Retina (tissue), 1 donor: Measurements from ENCODE around the gene C17orf75.

Experiments
- DNase-seq: peaks from one replicate; pipeline ENCODE4 v3.0.0-alpha.2; 2016

C17orf75 gene

DNA sequence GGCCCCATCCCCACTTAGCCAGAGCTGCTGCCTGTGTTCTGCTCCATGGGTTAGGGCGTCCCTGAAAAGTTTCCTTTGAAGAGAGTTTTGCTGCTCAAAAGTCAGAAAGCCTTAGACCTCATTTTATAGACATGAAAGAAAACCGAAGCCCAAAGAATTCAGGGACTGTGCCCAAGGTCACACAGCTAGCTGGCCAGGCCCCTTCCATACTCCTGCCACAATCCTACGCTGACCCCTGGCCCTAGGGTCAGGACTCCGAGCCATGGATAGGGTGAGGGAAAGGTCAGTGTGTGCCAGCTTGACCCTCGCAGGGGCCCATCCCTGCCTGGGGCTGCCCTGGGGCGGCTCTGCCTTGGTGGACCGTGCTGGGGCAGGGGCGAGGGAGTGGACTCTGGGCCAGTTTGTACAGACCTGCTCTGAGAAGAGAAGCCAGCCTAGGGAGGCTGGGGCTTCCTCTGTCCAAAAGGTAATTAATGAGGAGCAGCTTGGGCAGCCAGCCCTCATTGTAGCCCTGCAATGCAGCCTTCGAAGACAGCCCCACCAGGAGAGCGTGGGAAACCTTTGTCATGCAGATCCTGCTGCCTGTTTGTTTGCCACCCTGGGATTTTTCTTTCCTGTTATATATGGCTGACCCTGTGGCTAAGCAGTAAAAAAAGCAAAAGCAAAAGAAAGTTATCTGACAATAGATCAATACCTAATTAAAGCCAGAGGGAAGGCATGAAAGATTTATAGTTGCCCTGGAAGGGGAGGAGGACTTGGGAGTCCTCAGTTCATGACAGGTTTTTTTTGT is 38.9 kb downstream of the C17orf75 start:
- peak; percentile 50 for DNase-seq

DNA sequence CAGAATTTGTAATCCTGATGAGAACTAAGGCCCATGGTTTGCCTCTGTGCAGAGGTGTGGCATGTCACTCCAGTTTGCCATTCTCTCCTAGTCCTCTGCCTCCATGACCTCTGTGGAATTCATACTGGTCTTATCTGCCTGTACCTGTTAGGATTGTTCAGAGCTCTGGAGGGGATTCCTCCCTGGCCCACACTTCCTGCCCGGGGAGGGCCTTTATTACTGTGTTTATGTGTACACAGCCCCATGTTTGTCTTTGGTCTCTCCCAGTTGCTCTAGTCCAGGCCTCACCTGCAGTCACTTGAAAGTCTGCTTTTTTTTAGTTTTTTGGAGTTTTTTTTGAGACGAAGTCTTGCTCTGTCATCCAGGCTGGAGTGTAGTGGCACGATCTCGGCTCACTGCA is 39.9 kb downstream of the C17orf75 start:
- DNase-seq = no peak

DNA sequence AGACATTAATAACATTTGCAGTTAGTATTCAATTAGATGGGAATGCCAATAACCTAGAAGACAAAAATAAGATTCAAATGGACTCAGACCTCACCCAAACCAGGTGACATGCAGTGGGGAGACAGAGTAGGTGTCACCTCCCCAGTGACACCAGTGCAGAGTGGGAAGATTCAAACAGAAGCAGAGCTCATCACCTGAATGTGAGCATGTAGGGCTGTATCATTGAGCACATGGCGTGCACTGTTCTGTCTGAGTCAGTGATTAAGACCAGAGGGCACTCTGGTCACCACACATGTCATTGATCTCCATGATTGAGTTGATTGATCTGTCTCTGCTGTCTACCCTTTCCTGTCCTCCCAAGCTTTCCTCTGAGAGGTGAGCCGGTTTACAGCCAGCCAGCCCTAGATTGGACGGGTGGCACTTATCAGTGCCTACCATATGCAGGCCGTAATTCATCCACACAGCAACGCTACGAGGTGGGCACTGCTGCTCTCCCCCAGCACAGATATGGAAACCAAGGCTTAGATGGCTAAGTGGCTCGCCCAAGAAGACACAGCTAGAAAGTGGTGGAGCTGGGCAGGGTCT is 42.3 kb downstream of the C17orf75 start:
- DNase-seq = no peak

DNA sequence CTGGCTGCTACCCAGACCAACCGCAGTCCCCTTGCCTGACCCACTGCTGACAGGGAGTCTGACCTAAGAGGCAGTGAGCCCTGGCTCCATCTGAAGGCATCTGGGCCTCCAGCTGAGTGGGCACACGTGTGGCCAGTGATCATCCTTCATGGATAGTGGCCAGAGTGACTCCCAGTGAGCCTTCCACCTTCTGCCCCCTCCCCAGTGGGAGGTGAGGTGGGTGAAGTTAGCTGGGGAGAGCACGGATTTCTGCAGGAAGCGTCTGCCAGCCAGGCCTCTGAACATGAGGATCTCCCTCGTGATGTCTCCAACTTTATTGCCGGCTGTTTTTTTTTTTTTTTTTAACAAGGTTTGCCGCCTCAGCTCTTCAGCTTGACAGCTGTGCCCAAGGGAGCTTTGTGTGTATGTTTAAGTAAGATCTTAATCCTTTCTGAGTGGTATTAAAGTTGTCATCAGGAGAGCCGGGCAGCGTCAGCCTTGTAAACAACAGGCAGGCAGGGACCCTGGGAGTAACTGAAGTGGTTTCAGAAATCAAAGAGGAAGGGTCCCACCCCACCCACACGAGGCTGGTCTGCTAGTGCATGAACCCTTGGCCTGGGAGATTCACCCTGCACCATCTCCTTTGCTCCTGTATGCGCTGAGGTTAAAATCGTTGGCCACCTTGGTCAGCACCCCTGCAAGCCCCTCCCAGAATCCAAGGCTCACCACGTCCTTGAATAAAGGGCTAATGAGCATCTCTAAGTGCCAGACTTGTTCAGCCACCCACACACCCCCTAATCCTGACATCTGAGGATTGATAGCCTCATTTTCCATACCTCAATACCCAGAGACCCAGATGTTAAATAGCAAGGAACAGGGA is 43.0 kb downstream of the C17orf75 start:
- DNase-seq = peak; percentile 80

DNA sequence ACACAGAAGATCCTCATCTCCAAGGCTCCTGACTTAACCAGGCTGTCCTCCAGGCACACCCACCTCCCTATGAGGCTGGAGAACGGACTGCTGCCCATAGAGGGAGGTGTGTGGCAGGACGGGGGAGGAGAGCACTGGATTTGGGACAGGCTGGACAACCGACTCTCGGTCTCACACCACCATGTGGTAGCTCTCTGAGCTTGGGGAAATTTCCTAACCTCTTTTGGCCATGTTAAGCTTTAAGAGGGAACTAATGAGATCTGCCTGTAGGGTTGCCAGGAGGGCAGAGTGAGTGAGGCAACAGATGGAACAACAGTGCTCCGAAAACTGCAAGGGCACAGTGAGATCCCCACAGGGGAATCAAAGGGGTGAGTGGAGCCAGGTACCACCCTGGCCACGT is 43.7 kb downstream of the C17orf75 start:
- no peak for DNase-seq

DNA sequence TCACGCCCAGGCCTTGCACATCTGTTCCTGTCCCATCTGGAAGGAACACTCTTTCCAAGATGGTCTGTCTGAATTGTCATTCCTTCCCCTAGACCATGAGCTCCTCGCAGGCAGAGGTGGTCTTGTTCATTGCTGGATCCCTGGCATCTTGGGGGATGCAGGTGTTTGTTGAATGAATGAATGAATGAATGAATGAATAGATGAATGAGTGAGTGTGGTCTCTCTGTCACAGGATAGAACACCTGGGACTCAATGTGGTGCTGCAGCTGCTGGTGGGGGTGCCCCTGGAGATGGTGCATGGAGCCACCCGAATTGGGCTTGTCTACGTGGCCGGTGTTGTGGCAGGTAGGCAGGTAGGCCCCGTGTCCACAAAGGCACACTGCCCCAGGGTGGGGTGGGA is 44.1 kb downstream of the C17orf75 start:
- no peak for DNase-seq

DNA sequence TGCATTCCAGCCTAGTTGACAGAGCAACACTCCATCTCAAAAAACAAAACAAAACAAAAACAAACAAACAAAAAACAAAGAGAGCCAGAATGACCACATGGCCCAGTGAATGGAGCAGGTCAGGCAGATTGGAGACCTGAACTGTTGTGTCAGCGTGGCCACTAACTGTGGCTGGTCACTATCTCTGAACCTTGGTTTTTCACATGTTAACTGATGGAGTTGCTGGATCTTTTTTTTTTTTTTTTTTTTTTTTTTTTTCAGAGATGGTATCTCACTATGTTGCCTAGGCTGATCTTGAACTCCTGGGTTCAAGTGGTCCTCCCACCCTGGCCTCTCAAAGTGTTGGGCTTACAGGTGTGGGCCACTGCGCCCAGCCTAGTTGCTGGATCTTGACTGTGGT is 44.5 kb downstream of the C17orf75 start:
- DNase-seq = no peak

DNA sequence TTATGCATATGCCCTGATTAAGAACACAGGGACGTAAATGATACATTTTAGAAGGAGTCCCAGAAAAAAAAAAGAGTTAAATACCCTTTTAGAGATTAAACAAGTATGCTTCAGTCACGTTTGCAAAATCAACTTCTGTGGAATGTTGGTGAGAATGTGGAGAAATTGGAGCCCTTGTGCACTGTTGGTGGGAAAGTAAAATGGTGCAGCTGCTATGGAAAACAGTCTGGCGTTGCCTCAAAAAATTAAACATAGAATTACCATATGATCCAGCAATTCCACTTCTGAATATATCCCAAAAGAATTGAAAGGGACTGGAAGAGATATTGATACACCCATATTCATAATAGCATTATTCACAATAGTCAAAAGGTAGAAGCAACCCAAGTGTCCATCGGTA is 49.9 kb downstream of the C17orf75 start:
- no peak for DNase-seq

DNA sequence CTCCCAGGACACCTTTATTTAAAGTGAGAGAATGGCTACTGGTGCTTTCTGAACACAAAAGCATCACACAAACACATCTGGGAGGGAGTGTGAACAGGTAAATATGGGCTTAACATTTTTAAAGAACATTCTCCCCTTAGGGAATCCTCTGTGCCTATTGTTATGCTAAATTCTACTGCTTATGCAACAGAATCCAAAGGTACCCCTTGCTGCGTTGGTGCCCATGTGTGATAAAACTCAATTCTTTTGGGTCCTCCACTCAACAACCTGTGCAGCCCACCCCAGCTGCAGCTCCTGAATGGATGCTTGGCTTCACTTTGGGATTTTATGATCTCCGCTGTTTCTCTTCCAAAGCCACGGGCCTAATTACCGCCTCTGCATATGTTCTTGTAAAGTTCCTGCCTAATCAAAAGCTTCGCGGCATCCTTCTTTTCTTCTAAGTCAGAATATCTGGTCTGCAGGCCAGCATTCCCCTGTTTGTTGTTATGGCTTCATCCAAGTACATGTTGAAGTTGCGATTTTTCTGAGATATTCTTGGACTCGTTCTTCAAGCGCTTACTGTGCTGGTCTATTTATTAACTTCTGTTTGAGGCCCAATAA is 52.4 kb downstream of the C17orf75 start:
- DNase-seq = no peak

DNA sequence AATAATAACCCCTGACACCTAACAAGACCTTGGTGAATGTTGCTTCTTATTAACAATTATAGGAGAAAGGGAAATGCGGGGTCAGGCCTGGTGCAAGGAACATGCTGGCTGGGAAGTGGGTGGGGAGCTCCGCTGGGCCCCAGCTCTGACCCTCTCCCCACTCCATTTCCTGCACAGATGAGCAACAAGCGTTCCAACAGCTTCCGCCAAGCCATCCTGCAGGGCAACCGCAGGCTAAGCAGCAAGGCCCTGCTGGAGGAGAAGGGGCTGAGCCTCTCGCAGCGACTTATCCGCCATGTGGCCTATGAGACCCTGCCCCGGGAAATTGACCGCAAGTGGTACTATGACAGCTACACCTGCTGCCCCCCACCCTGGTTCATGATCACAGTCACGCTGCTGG is 53.4 kb downstream of the C17orf75 start:
- DNase-seq = no peak

DNA sequence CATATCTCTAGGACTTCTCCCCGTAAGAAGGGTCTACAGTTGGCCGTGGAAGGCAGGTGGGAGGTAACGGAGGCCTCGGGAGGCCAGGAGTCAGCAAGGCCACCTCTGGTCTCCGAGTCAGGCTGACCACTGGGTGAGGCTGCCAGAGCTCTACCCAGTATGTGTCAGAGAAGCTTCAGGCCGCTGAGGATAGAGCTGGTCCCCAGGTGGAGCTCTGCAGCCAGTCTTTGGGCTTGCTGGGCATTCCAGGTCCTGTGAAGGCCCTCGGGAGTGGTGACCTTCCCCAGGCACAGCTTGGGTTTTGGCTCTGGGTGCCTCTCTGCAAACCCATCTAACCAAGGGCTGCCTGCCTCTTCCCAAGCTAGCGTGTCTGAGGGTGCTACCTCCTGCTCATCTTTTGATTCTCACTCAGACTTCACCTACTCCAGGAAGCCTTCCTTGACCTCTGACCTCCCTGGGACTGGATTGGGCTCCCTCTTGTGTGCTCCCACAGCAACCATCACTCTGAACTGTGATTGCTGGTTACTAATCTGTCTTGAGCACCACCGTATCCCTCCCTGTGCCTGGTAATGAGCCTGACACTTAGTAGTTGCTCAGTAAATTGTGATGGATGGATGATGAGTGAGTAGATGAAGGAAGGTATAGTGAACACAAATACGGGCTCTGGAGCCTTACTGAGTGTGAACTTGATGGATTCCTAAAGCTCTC is 54.0 kb downstream of the C17orf75 start:
- DNase-seq = no peak

DNA sequence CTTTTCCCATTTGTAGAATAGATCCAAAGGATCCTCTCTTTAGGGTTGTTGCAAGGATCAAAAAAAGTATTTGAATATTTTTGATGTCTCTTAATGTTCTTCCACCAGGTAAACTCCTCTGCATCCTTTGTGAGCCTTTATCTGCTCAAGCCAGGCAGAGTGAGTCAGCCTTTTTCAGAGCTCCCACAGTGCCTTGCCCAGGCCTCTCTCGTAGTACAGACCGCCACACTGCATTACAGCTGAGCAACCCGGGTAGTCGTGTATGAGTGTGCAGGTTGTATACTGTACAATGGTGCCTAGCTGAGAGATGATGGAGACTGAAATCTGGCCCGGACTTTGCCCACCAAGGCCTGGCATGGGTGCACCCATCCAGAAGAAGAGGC is 55.5 kb downstream of the C17orf75 start:
- no peak for DNase-seq

DNA sequence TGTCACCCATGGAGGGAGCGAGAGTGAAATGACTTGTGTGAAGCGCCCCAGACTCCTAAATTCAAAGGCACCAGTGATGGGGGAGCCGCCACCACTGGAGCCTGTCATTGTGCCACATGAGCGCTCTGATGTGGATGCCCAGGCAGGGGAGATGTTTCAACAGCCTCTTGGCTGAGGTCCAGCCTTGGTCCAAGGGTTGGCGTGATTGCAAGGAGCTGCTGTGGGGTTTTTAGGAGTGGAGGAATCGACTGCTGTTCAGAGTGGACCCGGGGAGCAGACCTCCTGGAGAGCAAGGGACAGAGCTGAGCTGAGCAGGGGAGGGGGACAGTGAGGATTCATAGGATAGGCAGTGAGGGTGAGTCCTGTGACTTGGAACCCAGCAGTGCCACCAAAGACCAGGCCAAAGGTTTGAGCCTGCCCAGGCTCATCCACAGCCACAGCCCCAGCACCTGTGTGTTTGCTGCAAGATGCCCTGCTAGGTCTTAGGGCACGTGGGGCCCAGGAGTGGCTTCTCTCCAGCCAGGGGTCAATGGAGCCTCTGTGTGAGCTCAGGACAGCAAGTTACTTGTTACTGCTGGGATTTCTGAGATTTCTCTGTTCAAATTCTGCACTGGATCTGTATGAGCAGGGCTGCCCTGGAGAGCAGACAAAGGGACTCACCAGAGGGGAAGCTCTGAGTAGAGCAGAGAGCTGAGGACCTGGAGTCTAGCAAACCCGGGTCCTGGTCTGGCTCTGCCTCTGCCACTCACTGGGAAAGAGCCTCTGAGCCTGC is 56.0 kb downstream of the C17orf75 start:
- no peak for DNase-seq

DNA sequence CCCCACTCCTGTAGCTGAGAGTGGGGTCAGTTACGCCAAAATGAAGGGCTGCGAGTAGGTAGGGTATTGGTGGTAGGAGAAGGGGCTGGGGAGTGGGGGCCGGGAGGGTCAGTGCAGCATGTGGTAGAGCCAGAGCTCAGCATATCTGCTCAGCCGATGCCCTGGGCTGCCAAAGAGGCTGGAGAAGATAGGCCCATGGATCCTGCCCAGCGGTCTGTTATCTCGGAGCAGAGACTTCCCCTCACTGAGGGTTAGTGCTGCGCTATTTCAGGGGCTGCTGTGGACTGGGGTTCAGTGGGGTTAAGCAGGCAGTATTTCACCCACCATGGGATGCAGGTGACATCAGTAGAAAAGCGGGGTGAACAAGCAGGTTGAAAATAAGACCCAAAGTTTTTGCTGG is 56.7 kb downstream of the C17orf75 start:
- no peak for DNase-seq

DNA sequence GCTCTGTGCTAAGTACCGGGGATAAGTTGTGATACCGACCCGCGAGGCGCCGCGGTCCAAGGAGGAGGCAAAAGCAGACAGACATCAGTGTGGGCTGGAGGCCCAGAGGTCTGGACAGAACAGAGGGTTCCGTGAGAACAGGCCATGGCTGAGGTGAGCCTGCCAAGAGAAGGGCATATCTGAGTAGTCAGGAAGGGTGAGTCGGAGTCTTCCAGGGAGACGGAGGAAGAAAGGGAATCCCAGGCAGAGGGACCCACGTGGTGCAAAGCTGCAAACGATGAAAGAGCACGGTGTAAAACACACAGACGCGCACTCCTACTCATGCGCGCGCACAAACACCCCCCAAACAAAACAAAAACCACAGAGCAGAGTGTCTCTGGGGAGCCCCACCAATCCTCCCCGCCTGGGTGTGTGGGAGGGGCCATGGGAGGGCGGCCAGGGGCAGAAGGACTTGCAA is 58.2 kb downstream of the C17orf75 start:
- no peak for DNase-seq

DNA sequence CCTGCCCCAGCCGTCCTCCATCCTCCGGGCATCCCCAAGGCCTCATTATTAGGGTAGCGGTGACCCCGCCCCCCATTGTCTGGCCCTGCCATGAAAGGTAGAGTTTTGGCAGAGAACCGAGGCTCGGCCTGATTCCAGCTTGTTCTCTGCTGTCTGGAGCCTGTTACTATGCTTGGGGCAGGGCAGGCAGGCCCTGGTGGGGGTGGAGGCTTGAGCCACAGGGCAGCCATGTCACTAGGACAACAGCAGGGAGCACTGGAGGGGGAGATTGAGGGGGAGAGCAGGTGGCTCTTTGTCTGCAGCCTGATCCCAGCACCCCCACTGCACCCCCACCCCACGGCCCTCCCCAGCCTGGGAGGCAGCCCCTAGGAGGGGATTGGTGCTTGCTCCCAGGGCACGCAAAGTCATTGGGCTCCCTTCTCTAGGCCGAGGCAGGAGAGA is 60.9 kb downstream of the C17orf75 start:
- DNase-seq = peak; percentile 77

DNA sequence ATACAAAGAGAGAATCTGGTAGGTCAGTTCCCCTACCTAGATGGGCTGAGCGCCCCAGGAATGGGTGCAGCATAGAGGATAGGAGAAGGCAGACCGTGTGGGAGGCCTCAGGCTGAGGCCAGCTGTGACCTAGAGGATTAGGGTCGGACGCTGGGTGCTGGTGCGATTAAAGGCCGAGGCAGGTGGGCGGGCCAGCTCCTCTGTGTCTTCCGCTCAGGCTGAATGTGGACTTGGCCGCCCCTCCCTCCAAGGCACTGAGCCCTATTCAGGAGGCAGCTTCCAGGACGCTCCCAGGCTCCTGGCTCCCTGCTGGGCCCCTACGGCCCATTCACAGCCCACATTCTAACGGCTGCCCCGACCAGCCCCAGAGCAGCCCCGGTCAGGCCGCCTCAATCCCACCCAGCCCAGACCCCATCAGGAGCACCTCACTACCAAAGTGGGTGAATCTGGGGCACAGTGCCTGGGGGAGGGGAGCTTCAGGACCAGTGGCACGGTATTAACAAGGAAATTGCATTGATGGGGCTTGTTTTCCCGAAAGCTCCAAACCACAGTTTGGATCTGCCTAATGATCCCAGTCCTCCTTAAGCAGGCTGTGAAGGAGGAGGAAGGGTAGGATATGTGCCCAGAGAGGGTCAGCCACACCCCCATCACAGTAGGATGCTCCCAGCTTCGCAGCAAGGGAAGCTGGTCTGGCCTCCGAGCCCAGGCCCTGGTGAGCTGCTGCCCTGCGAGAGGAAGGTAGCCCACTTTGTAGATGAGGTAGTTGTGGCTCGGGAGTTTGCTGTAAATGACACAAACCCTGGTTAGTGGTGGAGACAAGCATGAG is 61.9 kb downstream of the C17orf75 start:
- peak; percentile 85 for DNase-seq

DNA sequence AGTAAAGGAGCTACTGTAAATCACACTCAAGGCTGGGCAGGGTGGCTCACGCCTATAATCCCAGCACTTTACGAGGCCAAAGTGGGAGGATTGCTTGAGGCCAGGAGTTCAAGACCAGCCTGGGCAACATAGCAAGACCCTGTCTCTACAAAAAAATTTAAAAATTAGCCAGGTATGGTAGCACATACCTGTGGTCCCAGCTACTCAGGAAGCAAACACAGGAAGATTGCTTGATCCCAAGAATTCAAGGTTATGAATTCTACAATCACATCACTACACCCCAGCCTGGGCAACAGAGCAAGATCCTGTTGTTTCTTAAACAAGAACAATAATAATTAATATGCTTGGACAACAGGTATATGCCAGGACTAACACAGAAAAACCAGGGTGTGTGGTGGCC is 63.2 kb downstream of the C17orf75 start:
- DNase-seq = no peak
